Diencephalon (tissue), 1 donor: ENCODE measurements around the gene CSE1L. TPM values are rescaled to one million over a fixed set of nuclear protein-coding genes. Genes with fewer than 3 reads are reported as not detected.

Experiments
- small RNA-seq: library from RNA; depleted of rRNA; stranded (forward); fragments of <200 nt; gene quantifications from one replicate; pipeline ENCODE3, GENCODE V24; 2014
- total RNA-seq: library from RNA; depleted of rRNA; stranded (reverse); fragments of >200 nt; gene quantifications from one replicate; pipeline ENCODE4 v1.2.3, GENCODE V29; 2014

The CSE1L gene, protein sequence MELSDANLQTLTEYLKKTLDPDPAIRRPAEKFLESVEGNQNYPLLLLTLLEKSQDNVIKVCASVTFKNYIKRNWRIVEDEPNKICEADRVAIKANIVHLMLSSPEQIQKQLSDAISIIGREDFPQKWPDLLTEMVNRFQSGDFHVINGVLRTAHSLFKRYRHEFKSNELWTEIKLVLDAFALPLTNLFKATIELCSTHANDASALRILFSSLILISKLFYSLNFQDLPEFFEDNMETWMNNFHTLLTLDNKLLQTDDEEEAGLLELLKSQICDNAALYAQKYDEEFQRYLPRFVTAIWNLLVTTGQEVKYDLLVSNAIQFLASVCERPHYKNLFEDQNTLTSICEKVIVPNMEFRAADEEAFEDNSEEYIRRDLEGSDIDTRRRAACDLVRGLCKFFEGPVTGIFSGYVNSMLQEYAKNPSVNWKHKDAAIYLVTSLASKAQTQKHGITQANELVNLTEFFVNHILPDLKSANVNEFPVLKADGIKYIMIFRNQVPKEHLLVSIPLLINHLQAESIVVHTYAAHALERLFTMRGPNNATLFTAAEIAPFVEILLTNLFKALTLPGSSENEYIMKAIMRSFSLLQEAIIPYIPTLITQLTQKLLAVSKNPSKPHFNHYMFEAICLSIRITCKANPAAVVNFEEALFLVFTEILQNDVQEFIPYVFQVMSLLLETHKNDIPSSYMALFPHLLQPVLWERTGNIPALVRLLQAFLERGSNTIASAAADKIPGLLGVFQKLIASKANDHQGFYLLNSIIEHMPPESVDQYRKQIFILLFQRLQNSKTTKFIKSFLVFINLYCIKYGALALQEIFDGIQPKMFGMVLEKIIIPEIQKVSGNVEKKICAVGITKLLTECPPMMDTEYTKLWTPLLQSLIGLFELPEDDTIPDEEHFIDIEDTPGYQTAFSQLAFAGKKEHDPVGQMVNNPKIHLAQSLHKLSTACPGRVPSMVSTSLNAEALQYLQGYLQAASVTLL
- 129 TPM for total RNA-seq

DNA sequence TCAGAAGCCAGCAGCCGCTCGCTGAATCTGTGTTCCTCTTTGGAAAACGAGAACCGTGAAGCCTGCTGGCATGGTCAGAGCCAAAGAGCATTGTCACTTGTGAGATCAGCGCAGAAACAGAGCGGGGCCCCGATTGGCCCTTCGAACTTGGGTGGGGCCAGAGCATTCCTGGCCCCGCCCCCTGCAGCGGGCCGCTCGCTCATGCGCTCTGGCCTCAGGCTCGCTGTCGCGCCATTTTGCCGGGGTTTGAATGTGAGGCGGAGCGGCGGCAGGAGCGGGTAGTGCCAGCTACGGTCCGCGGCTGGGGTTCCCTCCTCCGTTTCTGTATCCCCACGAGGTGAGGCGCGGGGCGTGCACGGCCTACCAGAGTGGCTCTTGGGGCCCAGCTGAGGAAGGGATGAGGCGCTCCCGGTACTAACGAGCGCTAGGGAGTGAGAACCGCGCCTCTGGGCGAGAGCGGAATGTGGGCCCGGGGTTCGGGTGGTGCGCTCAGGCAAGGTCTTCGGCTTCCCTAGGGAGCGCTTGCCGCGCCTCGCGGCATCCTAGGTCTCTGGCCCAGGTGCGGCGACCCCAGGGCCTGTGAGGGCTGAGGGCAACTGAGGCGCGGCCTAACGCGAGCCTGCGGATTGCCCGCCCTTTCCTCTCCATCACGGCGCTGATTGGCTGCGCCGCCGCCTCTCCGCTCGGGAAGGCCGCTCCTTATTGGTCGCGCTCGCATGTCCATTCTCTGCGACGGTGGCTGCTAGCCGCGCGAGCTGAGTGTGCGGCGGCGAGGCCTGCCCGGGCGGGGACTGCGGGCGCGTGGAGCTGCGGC lies at the start of gene CSE1L:
Gene CSE1L, plus strand, starts transcription at position 226 of the 814 bp plus-strand sequence. CDS start 12,152 bp downstream, outside the sequence.

Small RNAs within 50 kb of the gene (small RNA-seq; reads per million reads assigned to genes)
- not detected for gene SNAP23P1

Other genes with a start within 250 kb of the CSE1L start
- gene PREX1, start 218.3 kb upstream of the CSE1L start, total RNA-seq: 36.7 TPM
- 40.4 TPM for gene ARFGEF2, start 124.6 kb upstream of the CSE1L start, total RNA-seq
- gene STAU1, start 142.0 kb downstream of the CSE1L start, total RNA-seq: 56.5 TPM
- 22.8 TPM for gene DDX27, start 173.1 kb downstream of the CSE1L start, total RNA-seq
- gene ZNFX1, start 231.7 kb downstream of the CSE1L start, total RNA-seq: 15.5 TPM